ENCODE measurements around the gene MPP3.
A peak's percentile ranks its signal among the peaks of the same experiment; 100 is the strongest.

The MPP3 gene

GRCh38 chr17:43769859-43770258, 63.1 kb downstream of the MPP3 start:
- no peak for DNase-seq

- DNase-seq, result no peak
These were observed 63.5 kb downstream of the MPP3 start for GRCh38 chr17:43769426-43769825.

GRCh38 chr17:43768943-43769342, 64.0 kb downstream of the MPP3 start:
- DNase-seq, result no peak

GRCh38 chr17:43768382-43768781, 64.6 kb downstream of the MPP3 start:
- no peak for DNase-seq

GRCh38 chr17:43767713-43768059, 65.3 kb downstream of the MPP3 start:
- DNase-seq, result no peak

GRCh38 chr17:43767053-43767712, 65.8 kb downstream of the MPP3 start:
- DNase-seq, result no peak

GRCh38 chr17:43766413-43767052, 66.4 kb downstream of the MPP3 start:
- peak; percentile 22 for DNase-seq

GRCh38 chr17:43760254-43760852, 72.6 kb downstream of the MPP3 start:
- peak; percentile 92 for DNase-seq

- no peak for DNase-seq
These were observed 73.1 kb downstream of the MPP3 start for GRCh38 chr17:43759836-43760235.

GRCh38 chr17:43758497-43759174, 74.3 kb downstream of the MPP3 start, which contains the start of gene SOST:
Gene SOST, minus strand, starts transcription at chr17:43758791. Its CDS starts 50 bp downstream, at chr17:43758741.
- DNase-seq, result no peak

GRCh38 chr17:43758086-43758485, 74.9 kb downstream of the MPP3 start:
- no peak for DNase-seq

GRCh38 chr17:43757171-43757660, 75.7 kb downstream of the MPP3 start:
- no peak for DNase-seq

GRCh38 chr17:43756201-43756600, 76.7 kb downstream of the MPP3 start:
- no peak for DNase-seq

GRCh38 chr17:43755389-43755875, 77.5 kb downstream of the MPP3 start:
- peak; percentile 26 for DNase-seq

- no peak for DNase-seq
These were observed 78.0 kb downstream of the MPP3 start for GRCh38 chr17:43754947-43755346.

- peak; percentile 54 for DNase-seq
These were observed 79.3 kb downstream of the MPP3 start for GRCh38 chr17:43753493-43754129.
